MM.1S (cell line): ENCODE measurements around the gene ANKRD13D.

Source experiments
- CTCF ChIP-seq: fragments of 300-600 bp; sonication (generic); IDR thresholded peaks from 2 replicates; pipeline ENCODE4 v1.5.1; 2016; ENCODE audit warnings: antibody characterized with exemption, low read length, mixed read lengths
- EZH2 ChIP-seq: fragments of 300-600 bp; sonication (generic); optimal IDR thresholded peaks from 2 replicates; pipeline ENCODE3; 2017; ENCODE audit warnings: low read depth, mild to moderate bottlenecking, antibody characterized with exemption, low read length, mixed read lengths
- EZH2phosphoT487 ChIP-seq: fragments of 300-600 bp; sonication (generic); IDR thresholded peaks from 2 replicates; pipeline ENCODE4 v1.6.1; 2018; ENCODE audit warnings: antibody characterized with exemption, low read length

GRCh38 chr11:67268081-67268961 is 20.8 kb upstream of the ANKRD13D start:
- TF ChIP-seq CTCF (no peak), EZH2 (no peak), EZH2phosphoT487 (no peak)
